A549 (cell line): ENCODE measurements around the gene ACAD9.

Experiments
- CTCF ChIP-seq: fragments of >200 bp; sonication (Bioruptor Twin); formaldehyde crosslinking; IDR thresholded peaks from 3 replicates; pipeline ENCODE4 v1.5.1; 2016
- MAFK ChIP-seq: fragments of 450-650 bp; IDR thresholded peaks from 2 replicates; pipeline ENCODE4 v1.6.1; 2014; ENCODE audit not compliant: partially characterized antibody
- REST ChIP-seq: fragments of 200-600 bp; sonication (generic); IDR thresholded peaks from 2 replicates; pipeline ENCODE4 v1.6.1; 2016; ENCODE audit warnings: antibody characterized with exemption, mild to moderate bottlenecking, moderate library complexity
- SREBF2 ChIP-seq: fragments of 450-650 bp; IDR thresholded peaks from 2 replicates; pipeline ENCODE4 v1.6.1; 2014; ENCODE audit warnings: mild to moderate bottlenecking, moderate library complexity
- ZSCAN20 ChIP-seq: fragments of 250-450 bp; sonication (Bioruptor Pico); IDR thresholded peaks from 2 replicates; pipeline ENCODE4 v1.8.0; 2022; ENCODE audit warnings: mild to moderate bottlenecking, moderate library complexity

GRCh38 chr3:128902426-128902825 is 23.0 kb downstream of the ACAD9 start:
- TF ChIP-seq REST (no peak), ZSCAN20 (no peak), SREBF2 (no peak), CTCF (no peak), MAFK (no peak)
